Neural cell (in vitro differentiated cells): ENCODE measurements around the gene NSUN6. TPM values are rescaled to one million over a fixed set of nuclear protein-coding genes. Genes with fewer than 3 reads are reported as not detected.

Experiments used
- H2AFZ ChIP-seq: fragments of 200-600, 300-800 bp; sonication (generic), shearing (Covaris generic); 2 replicates; pipeline ENCODE4 v1.6.0; 2014; ENCODE audit warnings: low read depth, mild to moderate bottlenecking, antibody characterized with exemption, low read length, moderate library complexity
- H3F3A ChIP-seq: fragments of 200-600 bp; shearing (Covaris generic); 2 replicates; pipeline ENCODE4 v1.6.1; 2016; ENCODE audit warnings: mild to moderate bottlenecking, moderate library complexity, mixed read lengths, antibody characterized with exemption, low read length; ENCODE audit not compliant: insufficient read depth, poor library complexity, severe bottlenecking
- H3K27ac ChIP-seq: fragments of 200-600, 300-800 bp; sonication (generic), shearing (Covaris generic); 2 replicates; pipeline ENCODE4 v1.5.1; 2014; ENCODE audit warnings: mild to moderate bottlenecking, low read length, moderate library complexity
- H3K27me3 ChIP-seq: fragments of 300-800, 200-600 bp; sonication (generic), shearing (Covaris generic); 2 replicates; pipeline ENCODE4 v1.6.0; 2014; ENCODE audit warnings: mild to moderate bottlenecking, low read depth, low read length, moderate library complexity; ENCODE audit not compliant: insufficient read depth
- H3K36me3 ChIP-seq: fragments of 300-800, 200-600 bp; sonication (generic), shearing (Covaris generic); 2 replicates; pipeline ENCODE4 v1.5.1; 2014; ENCODE audit warnings: mild to moderate bottlenecking, antibody characterized with exemption, low read length, moderate library complexity; ENCODE audit not compliant: insufficient read depth
- H3K4me2 ChIP-seq: fragments of 300-800, 200-600 bp; sonication (generic), shearing (Covaris generic); 2 replicates; pipeline ENCODE4 v1.6.0; 2014; ENCODE audit warnings: mild to moderate bottlenecking, low read length
- H3K4me3 ChIP-seq: fragments of 300-800, 200-600 bp; sonication (generic), shearing (Covaris generic); 2 replicates; pipeline ENCODE4 v1.5.1; 2014; ENCODE audit warnings: mild to moderate bottlenecking, low read length, moderate library complexity
- H3K79me2 ChIP-seq: fragments of 200-600 bp; shearing (Covaris generic); replicated peaks from 2 replicates; pipeline ENCODE4 v1.6.0; 2014; ENCODE audit warnings: mild to moderate bottlenecking, low read length, moderate library complexity; ENCODE audit not compliant: insufficient read depth
- H3K9ac ChIP-seq: fragments of 300-800, 200-600 bp; sonication (generic), shearing (Covaris generic); 2 replicates; pipeline ENCODE4 v1.6.1; 2016; ENCODE audit warnings: mild to moderate bottlenecking, low read length, mixed read lengths
- H3K9me2 ChIP-seq: fragments of 200-600 bp; shearing (Covaris generic); 2 replicates; pipeline ENCODE4 v1.6.1; 2016; ENCODE audit warnings: mild to moderate bottlenecking, low read length, mixed read lengths; ENCODE audit not compliant: insufficient read depth
- H3K9me3 ChIP-seq: fragments of 200-600, 300-800 bp; sonication (generic), shearing (Covaris generic); 2 replicates; pipeline ENCODE4 v1.6.1; 2016; ENCODE audit warnings: mild to moderate bottlenecking, mixed run types, low read length, moderate library complexity, mixed read lengths
- H4K20me1 ChIP-seq: fragments of 200-600 bp; shearing (Covaris generic); 2 replicates; pipeline ENCODE4 v1.6.1; 2016; ENCODE audit warnings: mild to moderate bottlenecking, mixed run types; ENCODE audit not compliant: insufficient read depth
- EP300 ChIP-seq: fragments of 450-650 bp; conservative IDR thresholded peaks from 2 replicates; pipeline ENCODE4 v1.6.1; 2014; ENCODE audit warnings: antibody characterized with exemption, mild to moderate bottlenecking, moderate library complexity; ENCODE audit not compliant: poor library complexity, severe bottlenecking
- EZH2 ChIP-seq: fragments of 200-600, 300-800 bp; shearing (Covaris generic), sonication (generic); IDR thresholded peaks from 2 replicates; pipeline ENCODE4 v1.6.1; 2014; ENCODE audit warnings: antibody characterized with exemption, low read length, borderline replicate concordance, mild to moderate bottlenecking; ENCODE audit not compliant: insufficient read depth, poor library complexity, severe bottlenecking
- MXI1 ChIP-seq: fragments of 450-650 bp; conservative IDR thresholded peaks from 2 replicates; pipeline ENCODE4 v1.6.1; 2014; ENCODE audit warnings: antibody characterized with exemption, mild to moderate bottlenecking; ENCODE audit not compliant: poor library complexity, severe bottlenecking
- POLR2AphosphoS5 ChIP-seq: IDR thresholded peaks from 2 replicates; pipeline ENCODE4 v1.6.1; 2012
- RAD21 ChIP-seq: fragments of 450-650 bp; conservative IDR thresholded peaks from 2 replicates; pipeline ENCODE4 v1.6.1; 2014; ENCODE audit warnings: antibody characterized with exemption, mild to moderate bottlenecking, moderate library complexity
- SMC3 ChIP-seq: fragments of 450-650 bp; conservative IDR thresholded peaks from 2 replicates; pipeline ENCODE4 v1.6.1; 2014; ENCODE audit warnings: antibody characterized with exemption, mild to moderate bottlenecking, moderate library complexity; ENCODE audit not compliant: poor library complexity
- TAF1 ChIP-seq: IDR thresholded peaks from 2 replicates; pipeline ENCODE4 v1.6.1; 2012; ENCODE audit warnings: low read depth
- polyA plus RNA-seq: library from polyadenylated mRNA; depleted of rRNA; stranded (reverse); fragments of >200 nt; gene quantifications from 2 replicates; pipeline ENCODE4 v1.2.3, GENCODE V29; 2014
- TF ChIP-seq, protein P1 (sequence below): IDR thresholded peaks from 2 replicates; pipeline ENCODE4 v1.6.1; 2012; ENCODE audit warnings: borderline replicate concordance
- TF ChIP-seq, protein P2 (sequence below): fragments of 450-650 bp; IDR thresholded peaks from 2 replicates; pipeline ENCODE4 v1.5.1; 2014; ENCODE audit warnings: antibody characterized with exemption, mild to moderate bottlenecking, moderate library complexity; ENCODE audit not compliant: poor library complexity, severe bottlenecking

NSUN6 gene
- polyA plus RNA-seq, 1 donor from 2014 or later, result 74.6 TPM

DNA sequence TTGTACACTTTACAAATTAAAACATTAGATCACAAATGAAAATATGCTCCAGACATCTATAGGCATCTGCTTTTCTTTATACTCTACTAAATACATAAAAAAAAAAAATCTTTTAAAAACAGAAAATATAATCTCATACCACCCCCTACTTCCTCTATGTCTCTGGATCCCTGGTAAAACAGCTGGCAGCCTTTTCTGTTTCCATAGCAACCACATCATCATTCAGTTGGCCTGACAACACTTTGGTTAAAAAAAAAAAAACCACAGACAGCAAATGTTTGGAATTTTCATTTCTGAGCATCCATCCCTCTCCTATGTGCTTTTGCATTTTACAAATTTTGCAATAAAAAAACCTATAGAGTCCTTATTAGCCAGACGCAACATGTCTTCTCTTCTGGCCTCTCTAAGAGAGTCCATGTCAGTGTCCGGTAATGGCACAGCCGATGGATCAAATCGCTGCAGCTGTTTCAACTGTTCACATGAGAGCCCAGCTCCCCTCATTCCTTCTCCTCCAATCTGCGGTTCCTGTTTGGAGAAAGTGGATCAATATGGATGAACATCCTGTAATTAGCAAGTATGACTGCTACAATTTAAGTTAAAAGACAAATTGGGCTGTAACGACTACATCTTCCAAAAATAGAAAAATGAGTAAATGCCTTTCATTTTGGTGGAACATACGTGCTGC is 105.6 kb downstream of the NSUN6 start:
- Histone ChIP-seq H3K4me3 (peak overlapping the region; percentile 51), H3K79me2 (no peaks in the 10 kb centered on the region), H3K27ac (peak overlapping the region; percentile 91)

DNA sequence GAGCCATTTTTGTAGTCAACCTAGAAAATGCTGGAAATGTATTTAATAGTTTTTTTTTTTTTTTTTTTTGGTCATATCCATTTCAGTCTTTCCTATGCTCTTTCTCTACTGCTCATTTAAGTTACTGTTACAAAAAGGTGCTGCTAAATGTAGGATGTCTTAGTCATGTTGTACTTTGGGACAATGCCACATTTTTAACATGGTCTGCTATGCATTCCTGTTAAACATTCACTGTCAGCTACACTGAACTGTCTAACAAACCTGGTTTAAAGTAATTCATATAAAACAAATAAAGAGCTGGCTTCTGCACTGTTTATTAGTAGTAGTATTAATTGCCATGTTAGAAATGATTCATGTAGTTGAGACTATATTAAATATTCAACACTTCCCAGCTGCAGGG is 108.6 kb downstream of the NSUN6 start:
- Histone ChIP-seq H3F3A (peaks cover 6% of the 10 kb centered on the region), H3K4me2 (no peak overlapping the region), H3K4me3 (no peak overlapping the region), H3K9ac (no peak overlapping the region), H2AFZ (no peak overlapping the region), H3K36me3 (peaks cover 9% of the 10 kb centered on the region), H3K27ac (no peak overlapping the region), H3K9me3 (no peaks in the 10 kb centered on the region), H3K79me2 (no peaks in the 10 kb centered on the region), H3K27me3 (no peaks in the 10 kb centered on the region), H4K20me1 (no peaks in the 10 kb centered on the region), H3K9me2 (no peaks in the 10 kb centered on the region)
- TF ChIP-seq, protein P1, sequence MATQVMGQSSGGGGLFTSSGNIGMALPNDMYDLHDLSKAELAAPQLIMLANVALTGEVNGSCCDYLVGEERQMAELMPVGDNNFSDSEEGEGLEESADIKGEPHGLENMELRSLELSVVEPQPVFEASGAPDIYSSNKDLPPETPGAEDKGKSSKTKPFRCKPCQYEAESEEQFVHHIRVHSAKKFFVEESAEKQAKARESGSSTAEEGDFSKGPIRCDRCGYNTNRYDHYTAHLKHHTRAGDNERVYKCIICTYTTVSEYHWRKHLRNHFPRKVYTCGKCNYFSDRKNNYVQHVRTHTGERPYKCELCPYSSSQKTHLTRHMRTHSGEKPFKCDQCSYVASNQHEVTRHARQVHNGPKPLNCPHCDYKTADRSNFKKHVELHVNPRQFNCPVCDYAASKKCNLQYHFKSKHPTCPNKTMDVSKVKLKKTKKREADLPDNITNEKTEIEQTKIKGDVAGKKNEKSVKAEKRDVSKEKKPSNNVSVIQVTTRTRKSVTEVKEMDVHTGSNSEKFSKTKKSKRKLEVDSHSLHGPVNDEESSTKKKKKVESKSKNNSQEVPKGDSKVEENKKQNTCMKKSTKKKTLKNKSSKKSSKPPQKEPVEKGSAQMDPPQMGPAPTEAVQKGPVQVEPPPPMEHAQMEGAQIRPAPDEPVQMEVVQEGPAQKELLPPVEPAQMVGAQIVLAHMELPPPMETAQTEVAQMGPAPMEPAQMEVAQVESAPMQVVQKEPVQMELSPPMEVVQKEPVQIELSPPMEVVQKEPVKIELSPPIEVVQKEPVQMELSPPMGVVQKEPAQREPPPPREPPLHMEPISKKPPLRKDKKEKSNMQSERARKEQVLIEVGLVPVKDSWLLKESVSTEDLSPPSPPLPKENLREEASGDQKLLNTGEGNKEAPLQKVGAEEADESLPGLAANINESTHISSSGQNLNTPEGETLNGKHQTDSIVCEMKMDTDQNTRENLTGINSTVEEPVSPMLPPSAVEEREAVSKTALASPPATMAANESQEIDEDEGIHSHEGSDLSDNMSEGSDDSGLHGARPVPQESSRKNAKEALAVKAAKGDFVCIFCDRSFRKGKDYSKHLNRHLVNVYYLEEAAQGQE, result no peak
- TF ChIP-seq TAF1, result no peak
- no peak for TF ChIP-seq EP300
- TF ChIP-seq, protein P2, sequence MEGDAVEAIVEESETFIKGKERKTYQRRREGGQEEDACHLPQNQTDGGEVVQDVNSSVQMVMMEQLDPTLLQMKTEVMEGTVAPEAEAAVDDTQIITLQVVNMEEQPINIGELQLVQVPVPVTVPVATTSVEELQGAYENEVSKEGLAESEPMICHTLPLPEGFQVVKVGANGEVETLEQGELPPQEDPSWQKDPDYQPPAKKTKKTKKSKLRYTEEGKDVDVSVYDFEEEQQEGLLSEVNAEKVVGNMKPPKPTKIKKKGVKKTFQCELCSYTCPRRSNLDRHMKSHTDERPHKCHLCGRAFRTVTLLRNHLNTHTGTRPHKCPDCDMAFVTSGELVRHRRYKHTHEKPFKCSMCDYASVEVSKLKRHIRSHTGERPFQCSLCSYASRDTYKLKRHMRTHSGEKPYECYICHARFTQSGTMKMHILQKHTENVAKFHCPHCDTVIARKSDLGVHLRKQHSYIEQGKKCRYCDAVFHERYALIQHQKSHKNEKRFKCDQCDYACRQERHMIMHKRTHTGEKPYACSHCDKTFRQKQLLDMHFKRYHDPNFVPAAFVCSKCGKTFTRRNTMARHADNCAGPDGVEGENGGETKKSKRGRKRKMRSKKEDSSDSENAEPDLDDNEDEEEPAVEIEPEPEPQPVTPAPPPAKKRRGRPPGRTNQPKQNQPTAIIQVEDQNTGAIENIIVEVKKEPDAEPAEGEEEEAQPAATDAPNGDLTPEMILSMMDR, result no peak
- TF ChIP-seq MXI1, result no peak
- TF ChIP-seq RAD21, result no peak
- TF ChIP-seq SMC3, result no peak
- no peak for TF ChIP-seq POLR2AphosphoS5
- TF ChIP-seq EZH2, result no peak

More for the DNA sequence above, 105.6 kb downstream of the NSUN6 start:
- peak overlapping the region; percentile 63 for H3K4me2 ChIP-seq
- TF ChIP-seq RAD21 (no peak), EZH2 (no peak), EP300 (peak; percentile 49), POLR2AphosphoS5 (no peak), TAF1 (no peak), SMC3 (no peak), MXI1 (peak; percentile 24)
- TF ChIP-seq, protein P1, result no peak
- TF ChIP-seq, protein P2, result no peak
- H3K9me2 ChIP-seq, result no peaks in the 10 kb centered on the region
- peak overlapping the region; percentile 50 for H3K9ac ChIP-seq
- peak overlapping the region; percentile 17 for H2AFZ ChIP-seq
- peaks cover 6% of the 10 kb centered on the region for H3F3A ChIP-seq
- H3K9me3 ChIP-seq, result no peaks in the 10 kb centered on the region
- H3K27me3 ChIP-seq, result no peaks in the 10 kb centered on the region
- H4K20me1 ChIP-seq, result no peaks in the 10 kb centered on the region
- H3K36me3 ChIP-seq, result peaks cover under 1% of the 10 kb centered on the region
